Right renal cortex interstitium (tissue), 3 donors: ENCODE results near the gene ACKR1. TPM values are rescaled to one million over a fixed set of nuclear protein-coding genes. Genes with fewer than 3 reads are reported as not detected.

Experiments used
- DNase-seq, 3 donors: peaks; one replicate each; pipeline ENCODE4 v3.0.0-alpha.2; 2013; ENCODE audit warnings: low read depth in 3 of 3, low spot score in 2 of 3
- polyA plus RNA-seq, 3 donors: library from polyadenylated mRNA; unstranded; fragments of 120-200 nt; gene quantifications; one replicate each; pipeline ENCODE4 v1.2.1, GENCODE V29; 2013; ENCODE audit not compliant: insufficient read length in 3 of 3

Gene ACKR1
- polyA plus RNA-seq, 3 donors = 0.31 to 0.50 TPM; not detected in 1

GRCh38 chr1:159187033-159187432 lies 17.6 kb upstream of the ACKR1 start:
- no peak for DNase-seq

GRCh38 chr1:159187647-159188374 lies 16.9 kb upstream of the ACKR1 start:
- DNase-seq = no peak

GRCh38 chr1:159188375-159188788 lies 16.3 kb upstream of the ACKR1 start:
- no peak for DNase-seq

GRCh38 chr1:159190441-159190840 lies 14.2 kb upstream of the ACKR1 start:
- DNase-seq = no peak

GRCh38 chr1:159196543-159196942 lies 8.1 kb upstream of the ACKR1 start:
- DNase-seq = no peak

GRCh38 chr1:159197561-159198557 lies 6.8 kb upstream of the ACKR1 start:
- peak in 1 of 3 donors; percentile 41 for DNase-seq

GRCh38 chr1:159199901-159200300 lies 4.8 kb upstream of the ACKR1 start:
- DNase-seq = no peak

GRCh38 chr1:159200769-159201168 lies 3.9 kb upstream of the ACKR1 start:
- DNase-seq = no peak

- DNase-seq = no peak
These were observed 3.0 kb upstream of the ACKR1 start for GRCh38 chr1:159201642-159202041.

GRCh38 chr1:159203610-159204009 lies 1.1 kb upstream of the ACKR1 start:
- no peak for DNase-seq

GRCh38 chr1:159205225-159205624 lies 550 bp downstream of the ACKR1 start:
- DNase-seq = no peak

GRCh38 chr1:159206110-159206509 lies 1.4 kb downstream of the ACKR1 start:
- no peak for DNase-seq

GRCh38 chr1:159207080-159207479 lies 2.4 kb downstream of the ACKR1 start:
- DNase-seq = no peak

- DNase-seq = no peak
These were observed 3.1 kb downstream of the ACKR1 start for GRCh38 chr1:159207774-159208173.

- no peak for DNase-seq
These were observed 3.6 kb downstream of the ACKR1 start for GRCh38 chr1:159208175-159208825.

- DNase-seq = no peak
These were observed 4.4 kb downstream of the ACKR1 start for GRCh38 chr1:159209061-159209460.

GRCh38 chr1:159211331-159212136 lies 6.9 kb downstream of the ACKR1 start:
- DNase-seq = no peak

- DNase-seq = no peak
These were observed 7.9 kb downstream of the ACKR1 start for GRCh38 chr1:159212596-159212995.

GRCh38 chr1:159214149-159214760 lies 9.6 kb downstream of the ACKR1 start:
- DNase-seq = no peak
